ENCODE results near the gene NELL2.

- TF ChIP-seq POLR2AphosphoS5 (IDR thresholded peaks at IDR 0.05; ENCODE audit: borderline replicate concordance, low read depth, low read length), result no peak
- TF ChIP-seq EZH2 (IDR thresholded peaks at IDR 0.05), result no peak
These were observed 116.8 kb downstream of the NELL2 start for GRCh38 chr12:44759289-44759688.

Measured in SK-N-MC (cell line).